Articular chondrocyte of knee joint (primary cell): Measurements from ENCODE around the gene HECW1. TPM values are rescaled to one million over a fixed set of nuclear protein-coding genes. Genes with fewer than 3 reads are reported as not detected.

Experiments
- small RNA-seq: library from RNA; depleted of rRNA; stranded (forward); fragments of <200 nt; gene quantifications from one replicate; pipeline ENCODE3, GENCODE V24; 2012
- total RNA-seq: library from RNA; depleted of rRNA; stranded (reverse); fragments of >200 nt; gene quantifications from 2 replicates; pipeline ENCODE4 v1.2.3, GENCODE V29; 2012

Gene HECW1
- 12.9 and 13.7 TPM in 2 replicates for total RNA-seq

DNA sequence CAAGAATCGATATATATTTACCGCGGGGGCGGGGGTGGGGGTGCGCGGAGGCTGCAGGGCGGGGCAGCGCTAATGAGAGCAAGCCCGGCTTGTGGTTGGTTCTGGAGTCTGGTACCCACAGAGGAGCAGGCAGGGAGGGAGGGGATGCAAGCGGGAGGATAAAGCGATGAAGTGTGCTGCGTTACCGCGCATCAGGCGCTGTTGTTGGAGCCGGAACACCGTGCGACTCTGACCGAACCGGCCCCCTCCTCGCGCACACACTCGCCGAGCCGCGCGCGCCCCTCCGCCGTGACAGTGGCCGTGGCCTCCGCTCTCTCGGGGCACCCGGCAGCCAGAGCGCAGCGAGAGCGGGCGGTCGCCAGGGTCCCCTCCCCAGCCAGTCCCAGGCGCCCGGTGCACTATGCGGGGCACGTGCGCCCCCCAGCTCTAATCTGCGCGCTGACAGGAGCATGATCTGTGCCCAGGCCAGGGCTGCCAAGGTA, at the start of gene HECW1:
HECW1 (plus strand) TSS at position 189 of the 482 bp plus-strand sequence. CDS start 131,259 bp downstream, outside the sequence.

DNA sequence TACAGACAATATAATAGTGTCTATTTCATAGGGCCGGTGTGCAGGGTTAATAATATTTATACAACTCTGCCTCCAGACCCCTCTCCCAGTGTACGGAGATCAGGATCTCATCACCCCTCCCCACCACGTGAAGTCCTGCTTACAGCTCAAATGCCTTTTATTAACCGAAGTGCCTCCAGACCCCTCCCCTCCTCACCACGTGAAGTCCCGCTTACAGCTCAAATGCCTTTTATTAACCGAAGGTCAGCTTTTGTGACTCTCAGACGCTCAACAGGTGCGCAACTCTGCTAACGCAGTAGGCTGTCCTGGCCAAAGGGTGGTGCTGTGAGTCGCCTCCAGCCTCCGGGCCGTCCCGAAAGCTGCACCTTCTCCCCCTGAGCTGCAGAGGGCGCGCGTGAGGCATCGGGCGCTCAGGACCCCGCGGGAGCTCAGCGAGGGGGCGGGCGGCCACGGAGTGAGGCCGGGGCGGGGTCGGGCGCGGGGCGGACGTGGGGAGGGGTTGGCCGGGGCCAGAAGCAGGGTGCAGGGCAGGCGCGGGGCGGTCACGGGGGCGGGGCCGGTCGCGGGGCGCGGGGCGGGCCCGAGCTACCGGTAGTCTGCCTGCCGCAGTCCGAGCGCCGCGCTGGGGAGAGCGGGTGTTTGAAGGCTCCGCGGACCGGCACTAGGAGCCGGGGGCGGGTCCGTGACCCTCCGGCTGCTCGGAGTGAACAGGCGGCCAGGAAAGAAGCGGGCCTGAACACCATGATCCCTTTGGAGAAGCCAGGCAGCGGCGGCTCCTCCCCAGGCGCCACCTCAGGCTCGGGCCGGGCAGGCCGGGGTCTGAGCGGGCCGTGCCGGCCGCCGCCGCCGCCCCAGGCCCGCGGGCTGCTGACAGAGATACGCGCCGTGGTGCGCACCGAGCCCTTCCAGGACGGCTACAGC, 470.3 kb downstream of the HECW1 start, which contains the start of gene STK17A:
STK17A (plus strand) TSS at position 606 of the 921 bp plus-strand sequence; CDS start at position 742, 136 bp downstream.

Small RNAs within 50 kb of the gene (small RNA-seq; reads per million reads assigned to genes)
- gene MIR3943: not detected
- not detected for gene RF00019
- not detected for gene RNU6-575P
- not detected for gene RNU7-35P

Other genes with a start within 250 kb of the HECW1 start
- gene C7orf25, start 200.6 kb upstream of the HECW1 start, total RNA-seq: 9.5 and 11.1 TPM in 2 replicates
- gene PSMA2, start 180.5 kb upstream of the HECW1 start, total RNA-seq: 113 and 121 TPM in 2 replicates
- 56.4 and 62.7 TPM in 2 replicates for gene MRPL32, start 180.3 kb upstream of the HECW1 start, total RNA-seq